ENCODE results near the gene FBP2.

GRCh38 chr9:94613003-94613402 is 19.4 kb upstream of the FBP2 start:
- TF ChIP-seq POLR2A (IDR thresholded peaks at IDR 0.05; ENCODE audit: low read length) (no peak), GATA1 (IDR thresholded peaks at IDR 0.05; ENCODE audit: low read depth, low read length) (no peak)
